Hepatocyte (in vitro differentiated cells): ENCODE results near the gene GAS2L3.

Experiments
- EZH2 ChIP-seq: fragments of 200-600 bp; sonication (generic); IDR thresholded peaks from 2 replicates; pipeline ENCODE4 v1.6.1; 2016; ENCODE audit warnings: antibody characterized with exemption, mild to moderate bottlenecking, borderline replicate concordance
- EZH2phosphoT487 ChIP-seq: fragments of 200-600 bp; sonication (generic); IDR thresholded peaks from one replicate; pipeline ENCODE4 v1.6.1; 2018; ENCODE audit warnings: antibody characterized with exemption, mild to moderate bottlenecking, low read depth, moderate library complexity; ENCODE audit not compliant: unreplicated experiment, severe bottlenecking
- TF ChIP-seq, protein P1 (sequence below): fragments of 200-600 bp; sonication (generic); IDR thresholded peaks from 2 replicates; pipeline ENCODE4 v1.5.1; 2016; ENCODE audit warnings: antibody characterized with exemption, mild to moderate bottlenecking; ENCODE audit not compliant: poor library complexity

DNA sequence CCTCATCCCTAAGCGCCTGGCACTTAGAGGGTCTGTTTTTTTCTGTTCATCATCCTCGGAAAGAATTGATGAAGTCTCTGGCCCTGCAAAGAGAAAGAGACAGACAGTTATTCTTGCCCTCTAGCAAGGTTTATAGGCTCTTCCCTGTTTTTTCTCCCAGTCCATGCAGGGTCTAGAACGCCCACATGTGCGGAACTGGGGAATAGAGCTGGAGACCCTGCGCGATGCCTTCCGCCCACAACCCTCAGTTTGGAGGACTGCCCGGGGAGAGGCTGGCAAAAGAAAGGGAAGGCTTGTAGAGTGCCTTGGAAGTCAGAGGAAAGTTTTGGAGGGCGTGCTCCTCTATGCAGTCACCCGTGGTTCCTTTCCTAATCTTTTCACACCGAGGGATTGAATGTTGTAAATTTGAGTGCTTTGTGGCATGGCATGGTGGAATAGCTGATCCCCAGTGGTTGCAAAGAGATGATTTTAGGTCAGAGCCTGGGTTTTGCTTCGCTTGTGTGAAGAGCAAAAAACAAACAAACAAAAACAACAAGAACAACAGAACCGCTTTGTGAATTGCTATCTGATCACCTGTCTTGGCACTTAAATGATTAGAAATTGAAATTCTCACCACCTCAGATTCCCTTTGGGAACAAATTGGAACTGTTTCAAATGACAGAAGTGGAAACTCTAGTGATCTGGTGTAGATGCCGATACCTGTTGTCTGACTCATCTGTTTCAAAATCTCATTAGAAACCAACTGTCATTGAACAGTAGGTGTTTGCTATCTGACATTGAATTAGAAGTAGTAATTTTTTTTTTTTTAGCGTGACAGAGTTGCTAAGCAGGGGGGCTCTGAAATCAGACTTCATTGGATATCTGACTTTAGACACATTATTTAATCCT lies 947 bp downstream of the GAS2L3 start:
- TF ChIP-seq, protein P1, sequence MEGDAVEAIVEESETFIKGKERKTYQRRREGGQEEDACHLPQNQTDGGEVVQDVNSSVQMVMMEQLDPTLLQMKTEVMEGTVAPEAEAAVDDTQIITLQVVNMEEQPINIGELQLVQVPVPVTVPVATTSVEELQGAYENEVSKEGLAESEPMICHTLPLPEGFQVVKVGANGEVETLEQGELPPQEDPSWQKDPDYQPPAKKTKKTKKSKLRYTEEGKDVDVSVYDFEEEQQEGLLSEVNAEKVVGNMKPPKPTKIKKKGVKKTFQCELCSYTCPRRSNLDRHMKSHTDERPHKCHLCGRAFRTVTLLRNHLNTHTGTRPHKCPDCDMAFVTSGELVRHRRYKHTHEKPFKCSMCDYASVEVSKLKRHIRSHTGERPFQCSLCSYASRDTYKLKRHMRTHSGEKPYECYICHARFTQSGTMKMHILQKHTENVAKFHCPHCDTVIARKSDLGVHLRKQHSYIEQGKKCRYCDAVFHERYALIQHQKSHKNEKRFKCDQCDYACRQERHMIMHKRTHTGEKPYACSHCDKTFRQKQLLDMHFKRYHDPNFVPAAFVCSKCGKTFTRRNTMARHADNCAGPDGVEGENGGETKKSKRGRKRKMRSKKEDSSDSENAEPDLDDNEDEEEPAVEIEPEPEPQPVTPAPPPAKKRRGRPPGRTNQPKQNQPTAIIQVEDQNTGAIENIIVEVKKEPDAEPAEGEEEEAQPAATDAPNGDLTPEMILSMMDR = no peak
- TF ChIP-seq EZH2 (no peak), EZH2phosphoT487 (no peak)
